NCI-H2196 (cell line): ENCODE data around the gene COL1A1.

ENCODE experiments used
- DNase-seq: peaks from one replicate; lab custom pipeline; 2025; ENCODE audit not compliant: unreplicated experiment; lab: John Stamatoyannopoulos, UW

COL1A1 gene

GRCh38 chr17:50200457-50201275 is 765 bp downstream of the COL1A1 start:
- DNase-seq = peak; percentile 88

GRCh38 chr17:50199803-50200456 is 1.5 kb downstream of the COL1A1 start:
- DNase-seq = peak; percentile 91

DNA sequence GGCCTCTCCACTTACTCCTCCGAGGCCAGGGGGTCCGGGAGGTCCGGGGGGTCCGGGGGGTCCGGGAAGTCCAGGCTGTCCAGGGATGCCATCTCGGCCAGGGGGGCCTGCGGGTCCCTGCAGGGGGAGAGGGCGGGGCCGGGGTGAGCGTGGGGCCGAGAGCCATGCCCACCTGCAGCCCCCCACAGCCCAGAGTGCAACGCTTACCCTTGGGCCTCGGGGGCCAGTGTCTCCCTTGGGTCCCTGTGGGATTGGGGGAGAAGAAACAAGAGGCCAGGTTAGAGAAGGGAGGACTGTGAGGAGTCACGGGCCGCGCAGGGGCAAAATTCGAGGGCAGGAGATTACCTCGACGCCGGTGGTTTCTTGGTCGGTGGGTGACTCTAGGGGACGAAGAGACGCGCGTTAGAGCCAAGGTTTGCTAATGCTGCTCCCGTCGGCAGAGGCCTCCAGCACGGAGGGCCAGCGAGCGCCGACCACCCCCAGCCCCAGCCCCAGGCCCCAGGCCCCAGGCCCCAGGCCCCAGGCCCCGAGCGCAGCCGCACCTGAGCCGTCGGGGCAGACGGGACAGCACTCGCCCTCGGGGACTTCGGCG is 2.1 kb downstream of the COL1A1 start:
- DNase-seq = no peak

GRCh38 chr17:50198026-50198669 is 3.3 kb downstream of the COL1A1 start:
- DNase-seq = peak; percentile 59

DNA sequence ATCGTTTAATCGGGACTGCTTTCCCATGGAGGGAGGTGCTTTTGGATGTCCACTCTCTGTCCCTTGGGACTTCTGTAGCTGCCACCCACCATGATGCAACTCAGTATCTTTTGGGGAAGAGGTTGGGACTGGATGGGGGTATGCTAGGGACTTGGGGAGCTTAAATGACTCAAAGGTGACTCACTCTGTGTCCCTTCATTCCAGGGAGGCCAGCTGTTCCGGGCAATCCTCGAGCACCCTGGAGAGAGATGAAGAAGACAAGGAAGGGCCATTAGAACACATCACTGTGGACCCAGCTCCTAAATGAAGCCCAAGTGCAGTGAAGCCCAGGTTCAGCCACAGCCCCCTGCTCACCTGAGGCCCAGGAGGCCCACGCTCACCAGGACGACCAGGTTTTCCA is 4.6 kb downstream of the COL1A1 start:
- DNase-seq = no peak

DNA sequence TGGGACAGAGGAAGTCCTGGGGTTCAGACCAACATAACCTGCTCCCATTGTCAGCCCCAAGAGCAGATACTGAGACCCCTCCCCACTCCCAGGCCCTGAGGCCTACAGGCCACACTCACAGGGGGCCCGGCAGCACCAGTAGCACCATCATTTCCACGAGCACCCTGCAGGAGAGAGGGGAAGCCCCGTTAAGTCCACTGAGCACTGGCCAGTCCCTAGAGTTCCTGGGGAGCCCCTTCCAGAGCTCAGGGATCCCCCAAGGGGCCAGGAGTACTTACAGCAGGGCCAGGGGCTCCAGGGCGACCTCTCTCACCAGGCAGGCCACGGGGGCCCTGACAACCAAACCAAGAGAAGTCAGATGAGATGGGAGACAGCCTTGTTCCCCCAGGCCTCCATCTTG is 5.4 kb downstream of the COL1A1 start:
- no peak for DNase-seq

- DNase-seq = no peak
Observed at GRCh38 chr17:50194934-50195865, 6.2 kb downstream of the COL1A1 start.

DNA sequence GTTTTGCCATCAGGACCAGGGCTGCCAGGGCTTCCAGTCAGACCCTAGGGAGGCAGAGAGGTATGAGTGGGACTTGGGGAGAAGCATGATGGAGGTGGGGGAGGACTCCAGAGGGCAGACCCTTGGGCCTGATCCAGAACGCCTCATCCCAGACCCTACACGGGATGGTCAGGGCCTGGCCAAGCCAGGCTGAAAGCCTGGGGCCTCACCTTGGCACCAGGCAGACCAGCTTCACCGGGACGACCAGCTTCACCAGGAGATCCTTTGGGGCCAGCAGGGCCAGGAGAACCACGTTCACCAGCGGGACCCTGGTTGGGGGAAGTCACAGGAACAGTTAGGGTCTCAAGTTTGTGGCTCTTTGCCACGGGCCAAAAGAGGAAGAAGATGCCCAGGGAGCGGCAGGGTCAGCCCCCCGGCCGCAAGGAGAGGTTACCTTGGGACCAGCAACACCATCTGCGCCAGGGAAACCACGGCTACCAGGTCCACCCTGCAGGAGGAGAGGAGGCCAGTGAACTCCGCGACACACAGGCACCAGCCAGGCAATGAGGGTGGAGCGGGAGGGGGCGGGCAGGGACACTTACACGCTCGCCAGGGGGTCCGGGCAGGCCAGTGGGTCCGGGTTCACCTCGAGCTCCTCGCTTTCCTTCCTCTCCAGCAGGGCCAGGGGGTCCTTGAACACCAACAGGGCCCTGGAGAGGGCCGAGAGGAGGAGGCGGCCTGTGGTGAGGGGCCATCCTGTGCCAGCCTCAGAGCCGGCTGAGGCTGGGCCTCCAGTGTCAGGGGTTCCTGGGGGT is 7.1 kb downstream of the COL1A1 start:
- DNase-seq = no peak

GRCh38 chr17:50192618-50193291 is 8.7 kb downstream of the COL1A1 start:
- no peak for DNase-seq

DNA sequence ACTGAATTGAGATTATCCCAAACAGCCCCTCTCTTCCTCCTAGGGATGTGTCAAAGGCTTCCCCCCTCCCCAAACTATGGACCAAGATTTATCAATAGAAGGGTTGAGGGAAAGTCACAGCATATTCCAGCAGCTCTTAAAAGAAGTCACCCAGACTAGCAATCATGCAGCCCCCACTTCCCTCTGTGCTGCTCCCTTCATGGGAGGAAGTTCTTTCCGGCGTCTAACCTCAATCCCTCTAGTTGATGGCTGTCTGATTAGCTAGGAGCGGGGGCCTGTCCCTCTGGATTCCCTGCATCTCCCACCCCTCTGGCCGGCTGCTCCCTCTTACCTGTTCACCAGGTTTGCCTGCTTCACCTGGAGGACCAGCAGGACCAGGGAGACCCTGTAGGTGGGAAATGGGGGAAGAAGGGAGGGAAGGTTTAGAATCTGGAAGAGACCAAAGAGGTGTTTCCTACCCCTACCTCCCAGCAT is 9.2 kb downstream of the COL1A1 start:
- no peak for DNase-seq

DNA sequence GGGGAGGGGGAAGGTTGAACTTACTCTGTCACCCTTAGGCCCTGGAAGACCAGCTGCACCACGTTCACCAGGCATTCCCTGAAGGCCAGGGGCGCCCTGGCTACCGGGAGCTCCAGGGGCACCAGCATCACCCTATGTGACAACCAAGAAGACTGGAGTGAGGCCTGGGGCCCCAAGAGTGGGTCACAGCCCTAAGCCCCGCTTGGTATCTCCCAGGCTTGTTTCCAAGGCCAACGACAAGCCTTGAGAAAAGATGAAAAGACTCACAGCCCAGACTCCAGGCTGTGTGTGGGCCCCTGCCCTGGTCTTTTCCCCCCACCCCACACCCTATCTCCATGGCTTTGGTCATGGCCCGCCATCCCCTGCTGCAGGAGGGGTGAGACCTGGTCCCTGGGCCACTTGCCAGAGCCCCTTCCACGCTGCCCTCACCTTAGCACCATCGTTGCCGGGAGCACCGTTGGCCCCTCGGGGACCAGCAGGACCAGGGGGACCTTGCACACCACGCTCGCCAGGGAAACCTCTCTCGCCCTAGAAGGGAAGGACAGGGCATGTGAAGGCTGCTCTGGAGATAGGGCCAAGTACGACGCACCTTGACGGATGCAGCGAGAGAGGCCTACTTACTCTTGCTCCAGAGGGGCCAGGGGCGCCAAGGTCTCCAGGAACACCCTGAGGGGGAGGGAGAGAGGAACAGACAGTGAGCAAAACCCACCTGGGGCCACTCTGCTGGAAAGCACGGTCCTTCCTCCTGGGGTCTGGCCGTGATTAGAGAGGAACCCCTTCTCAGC is 9.9 kb downstream of the COL1A1 start:
- no peak for DNase-seq

GRCh38 chr17:50190603-50191358 is 10.7 kb downstream of the COL1A1 start:
- DNase-seq = no peak

DNA sequence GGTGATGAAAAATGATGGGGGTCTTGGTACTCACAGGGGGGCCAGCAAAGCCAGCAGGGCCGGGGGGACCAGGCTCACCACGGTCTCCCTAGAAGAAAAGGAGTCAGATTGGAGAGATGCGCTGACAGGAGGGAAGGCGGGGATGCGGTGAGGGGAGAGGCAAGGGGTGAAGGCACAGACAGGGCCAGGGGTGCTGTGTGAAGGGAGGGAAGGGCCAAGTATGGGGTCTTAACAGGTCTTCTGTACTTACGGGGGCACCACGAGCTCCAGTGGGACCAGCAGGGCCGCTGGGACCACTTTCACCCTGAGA is 11.2 kb downstream of the COL1A1 start:
- DNase-seq = no peak

DNA sequence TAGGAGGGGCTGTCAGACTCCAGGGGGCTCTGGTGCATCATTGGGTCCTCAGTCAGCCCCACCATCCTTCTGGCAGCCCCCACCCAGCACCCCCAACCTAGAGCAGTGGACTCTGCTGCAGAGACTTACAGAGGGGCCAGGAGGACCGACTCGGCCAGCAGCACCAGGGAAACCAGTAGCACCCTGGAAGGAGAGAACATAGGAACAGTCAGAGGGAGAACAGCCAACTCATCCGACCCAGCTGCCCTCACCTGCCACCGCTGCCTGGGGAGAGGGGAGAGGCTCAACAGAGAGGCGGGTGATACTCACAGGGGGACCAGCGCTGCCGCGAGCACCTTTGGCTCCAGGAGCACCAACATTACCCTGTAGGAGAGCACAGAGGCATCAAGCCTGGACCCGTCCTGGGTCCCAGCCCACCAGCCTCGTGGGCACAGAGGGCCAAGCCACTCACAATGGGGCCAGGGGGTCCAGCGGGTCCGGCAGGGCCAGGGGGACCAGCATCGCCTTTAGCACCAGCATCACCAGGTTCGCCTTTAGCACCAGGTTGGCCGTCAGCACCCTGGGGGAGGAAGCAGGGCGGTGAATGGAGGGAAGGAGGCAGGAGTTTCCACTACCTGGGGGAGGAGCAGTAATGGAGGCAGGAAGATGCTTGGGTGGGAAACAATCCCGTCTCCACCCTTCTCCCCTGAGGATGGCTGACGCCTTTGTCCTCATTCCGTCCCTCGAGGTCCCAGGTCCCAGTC is 11.7 kb downstream of the COL1A1 start:
- DNase-seq = no peak

GRCh38 chr17:50188921-50189549 is 12.4 kb downstream of the COL1A1 start:
- no peak for DNase-seq

DNA sequence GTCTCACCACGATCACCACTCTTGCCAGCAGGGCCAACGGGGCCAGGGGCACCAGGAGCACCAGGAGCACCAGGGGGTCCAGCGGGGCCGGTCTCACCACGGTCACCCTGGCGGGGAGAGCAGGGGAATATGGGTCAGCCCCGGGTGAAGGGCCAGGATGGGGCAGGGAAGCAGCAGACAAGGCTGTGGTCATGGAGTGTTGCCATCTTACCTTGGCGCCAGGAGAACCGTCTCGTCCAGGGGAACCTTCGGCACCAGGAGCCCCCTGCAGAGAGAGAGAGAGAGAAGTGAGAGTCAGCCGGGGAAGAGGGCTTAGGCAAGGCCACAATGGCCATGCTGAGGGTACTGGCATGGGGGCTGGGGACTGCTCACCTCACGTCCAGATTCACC is 12.9 kb downstream of the COL1A1 start:
- DNase-seq = no peak
